ENCODE results near the gene DEFB129.

GRCh38 chr20:237929-238328 is 10.9 kb downstream of the DEFB129 start:
- TF ChIP-seq, protein P1, sequence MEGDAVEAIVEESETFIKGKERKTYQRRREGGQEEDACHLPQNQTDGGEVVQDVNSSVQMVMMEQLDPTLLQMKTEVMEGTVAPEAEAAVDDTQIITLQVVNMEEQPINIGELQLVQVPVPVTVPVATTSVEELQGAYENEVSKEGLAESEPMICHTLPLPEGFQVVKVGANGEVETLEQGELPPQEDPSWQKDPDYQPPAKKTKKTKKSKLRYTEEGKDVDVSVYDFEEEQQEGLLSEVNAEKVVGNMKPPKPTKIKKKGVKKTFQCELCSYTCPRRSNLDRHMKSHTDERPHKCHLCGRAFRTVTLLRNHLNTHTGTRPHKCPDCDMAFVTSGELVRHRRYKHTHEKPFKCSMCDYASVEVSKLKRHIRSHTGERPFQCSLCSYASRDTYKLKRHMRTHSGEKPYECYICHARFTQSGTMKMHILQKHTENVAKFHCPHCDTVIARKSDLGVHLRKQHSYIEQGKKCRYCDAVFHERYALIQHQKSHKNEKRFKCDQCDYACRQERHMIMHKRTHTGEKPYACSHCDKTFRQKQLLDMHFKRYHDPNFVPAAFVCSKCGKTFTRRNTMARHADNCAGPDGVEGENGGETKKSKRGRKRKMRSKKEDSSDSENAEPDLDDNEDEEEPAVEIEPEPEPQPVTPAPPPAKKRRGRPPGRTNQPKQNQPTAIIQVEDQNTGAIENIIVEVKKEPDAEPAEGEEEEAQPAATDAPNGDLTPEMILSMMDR (IDR thresholded peaks at IDR 0.05), result no peak
- no peak for TF ChIP-seq POLR2A (IDR thresholded peaks at IDR 0.05)

All from vagina (tissue), 2 donors.